ENCODE results near the gene REEP3.

DNA sequence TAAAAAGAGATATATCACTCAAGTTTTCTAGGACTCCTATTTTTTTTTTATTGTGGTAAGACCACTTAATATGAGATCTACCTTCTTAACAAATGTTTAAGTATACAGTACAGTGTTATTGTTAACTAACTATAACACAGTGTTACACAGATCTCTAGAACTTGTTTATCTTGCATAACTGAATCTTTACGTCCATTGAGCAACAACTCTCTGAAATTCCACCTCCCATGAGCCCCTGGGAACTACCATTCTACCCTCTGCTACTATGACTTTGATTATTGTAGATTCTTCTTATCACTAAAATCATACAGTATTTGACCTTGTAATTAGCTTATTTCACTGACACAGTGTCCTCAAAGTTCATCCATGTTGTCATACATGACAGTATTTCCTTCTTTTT lies 22.5 kb upstream of the REEP3 start:
- TF ChIP-seq, protein P1, sequence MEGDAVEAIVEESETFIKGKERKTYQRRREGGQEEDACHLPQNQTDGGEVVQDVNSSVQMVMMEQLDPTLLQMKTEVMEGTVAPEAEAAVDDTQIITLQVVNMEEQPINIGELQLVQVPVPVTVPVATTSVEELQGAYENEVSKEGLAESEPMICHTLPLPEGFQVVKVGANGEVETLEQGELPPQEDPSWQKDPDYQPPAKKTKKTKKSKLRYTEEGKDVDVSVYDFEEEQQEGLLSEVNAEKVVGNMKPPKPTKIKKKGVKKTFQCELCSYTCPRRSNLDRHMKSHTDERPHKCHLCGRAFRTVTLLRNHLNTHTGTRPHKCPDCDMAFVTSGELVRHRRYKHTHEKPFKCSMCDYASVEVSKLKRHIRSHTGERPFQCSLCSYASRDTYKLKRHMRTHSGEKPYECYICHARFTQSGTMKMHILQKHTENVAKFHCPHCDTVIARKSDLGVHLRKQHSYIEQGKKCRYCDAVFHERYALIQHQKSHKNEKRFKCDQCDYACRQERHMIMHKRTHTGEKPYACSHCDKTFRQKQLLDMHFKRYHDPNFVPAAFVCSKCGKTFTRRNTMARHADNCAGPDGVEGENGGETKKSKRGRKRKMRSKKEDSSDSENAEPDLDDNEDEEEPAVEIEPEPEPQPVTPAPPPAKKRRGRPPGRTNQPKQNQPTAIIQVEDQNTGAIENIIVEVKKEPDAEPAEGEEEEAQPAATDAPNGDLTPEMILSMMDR (IDR thresholded peaks at IDR 0.05) = no peak
- TF ChIP-seq POLR2A (IDR thresholded peaks at IDR 0.05) = no peak
